NCI-H1092 treated with DMSO at 0.1 percent for 48 hours (cell line): ENCODE results near the gene KRT80.
"Not testable (repeated sequence)": the region's sequence is repeated elsewhere in the genome, so short reads cannot be mapped to it uniquely, and the experiment has no call there.

Experiments used
- DNase-seq: peaks from one replicate; lab custom pipeline; 2025; lab: John Stamatoyannopoulos, UW

The KRT80 gene

GRCh38 chr12:52191841-52192791 lies at the start of gene KRT80:
Gene KRT80 (minus strand): TSS chr12:52192014. CDS start chr12:52191902, 112 bp downstream.
- peak; percentile 38 for DNase-seq

GRCh38 chr12:52241205-52241842 lies 49.5 kb upstream of the KRT80 start:
- DNase-seq, result no peak

DNA sequence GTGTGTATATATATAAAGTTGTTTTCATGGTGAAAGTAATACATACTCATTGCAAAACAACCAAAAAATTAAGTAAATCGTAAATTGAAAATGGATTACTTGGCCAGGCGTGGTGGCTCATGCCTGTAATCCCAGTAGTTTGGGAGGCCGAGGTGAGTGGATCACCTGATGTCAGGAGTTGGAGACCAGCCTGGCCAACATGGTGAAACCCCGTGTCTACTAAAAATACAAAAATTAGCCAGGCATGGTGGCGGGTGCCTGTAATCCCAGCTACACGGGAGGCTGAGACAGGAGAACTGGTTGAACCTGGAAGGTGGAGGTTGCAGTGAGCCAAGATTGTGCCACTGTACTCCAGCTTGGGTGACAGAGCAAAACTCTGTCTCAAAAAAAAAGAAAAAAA lies 48.4 kb upstream of the KRT80 start:
- not testable (repeated sequence) for DNase-seq

- DNase-seq, result no peak
Measured at GRCh38 chr12:52239767-52240166, 48.0 kb upstream of the KRT80 start.

DNA sequence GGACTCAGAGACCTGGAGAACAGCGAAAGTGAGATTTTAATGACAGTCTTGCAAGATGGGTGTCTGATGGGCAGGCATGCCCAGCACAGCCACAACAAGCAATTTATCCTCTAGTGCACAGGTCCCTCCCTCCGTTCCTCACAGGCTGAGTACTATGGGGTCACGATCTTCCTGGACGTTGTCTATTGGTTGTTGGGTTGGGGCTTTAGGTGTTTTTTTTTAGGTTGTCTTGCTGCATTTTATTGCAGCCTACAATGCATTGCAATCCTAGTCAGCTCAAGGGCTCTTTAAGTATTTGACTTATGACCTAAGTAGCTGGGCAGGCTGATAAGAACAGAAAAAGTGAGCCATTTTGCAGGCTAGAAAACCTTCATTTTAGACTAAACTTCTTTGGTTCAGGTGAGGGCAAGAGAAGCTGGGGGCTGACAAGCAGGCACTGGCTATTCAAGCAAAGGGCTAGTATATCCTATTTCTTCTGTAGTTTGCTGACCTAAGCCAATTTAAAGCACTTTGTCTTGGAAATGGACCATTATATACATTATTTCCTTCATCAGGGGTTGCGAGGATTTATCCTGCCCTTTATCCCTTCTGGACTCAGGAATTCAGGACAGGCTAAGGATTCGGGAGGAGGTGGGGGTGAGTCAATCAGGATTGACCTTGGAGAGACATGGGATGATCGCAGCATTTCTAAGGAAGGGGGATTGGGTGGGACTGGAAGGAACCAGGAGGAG lies 47.3 kb upstream of the KRT80 start:
- no peak for DNase-seq

DNA sequence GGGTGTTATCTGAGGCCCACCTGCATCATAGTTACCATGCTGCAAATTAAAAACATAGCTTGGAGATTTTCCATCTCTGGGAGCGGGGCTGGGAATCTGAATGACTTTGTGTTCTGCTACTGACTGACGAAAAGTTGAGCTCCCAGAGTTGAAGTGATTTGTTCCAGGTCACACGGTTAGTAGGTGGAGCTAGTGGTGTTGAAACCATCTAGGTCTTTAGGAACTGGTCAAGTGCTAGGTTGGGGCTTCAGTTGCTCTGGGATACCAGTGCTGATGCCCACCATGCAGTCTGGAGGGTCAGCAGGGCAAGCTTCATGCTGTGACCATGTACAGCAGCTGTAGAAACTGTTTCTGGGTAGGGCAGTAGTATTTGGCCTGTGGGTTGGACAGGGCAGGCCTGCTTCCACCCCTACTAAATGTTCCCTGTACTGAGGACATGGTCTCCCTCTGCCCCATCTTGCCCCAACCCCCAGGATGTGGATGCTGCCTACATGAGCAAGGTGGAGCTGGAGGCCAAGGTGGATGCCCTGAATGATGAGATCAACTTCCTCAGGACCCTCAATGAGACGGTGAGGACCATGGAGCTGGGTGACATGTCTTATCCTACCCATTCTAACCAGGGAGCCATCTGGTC lies 46.5 kb upstream of the KRT80 start:
- DNase-seq, result no peak

- no peak for DNase-seq
Measured at GRCh38 chr12:52236386-52237050, 44.7 kb upstream of the KRT80 start.

GRCh38 chr12:52235822-52236361 lies 44.1 kb upstream of the KRT80 start:
- DNase-seq, result no peak

DNA sequence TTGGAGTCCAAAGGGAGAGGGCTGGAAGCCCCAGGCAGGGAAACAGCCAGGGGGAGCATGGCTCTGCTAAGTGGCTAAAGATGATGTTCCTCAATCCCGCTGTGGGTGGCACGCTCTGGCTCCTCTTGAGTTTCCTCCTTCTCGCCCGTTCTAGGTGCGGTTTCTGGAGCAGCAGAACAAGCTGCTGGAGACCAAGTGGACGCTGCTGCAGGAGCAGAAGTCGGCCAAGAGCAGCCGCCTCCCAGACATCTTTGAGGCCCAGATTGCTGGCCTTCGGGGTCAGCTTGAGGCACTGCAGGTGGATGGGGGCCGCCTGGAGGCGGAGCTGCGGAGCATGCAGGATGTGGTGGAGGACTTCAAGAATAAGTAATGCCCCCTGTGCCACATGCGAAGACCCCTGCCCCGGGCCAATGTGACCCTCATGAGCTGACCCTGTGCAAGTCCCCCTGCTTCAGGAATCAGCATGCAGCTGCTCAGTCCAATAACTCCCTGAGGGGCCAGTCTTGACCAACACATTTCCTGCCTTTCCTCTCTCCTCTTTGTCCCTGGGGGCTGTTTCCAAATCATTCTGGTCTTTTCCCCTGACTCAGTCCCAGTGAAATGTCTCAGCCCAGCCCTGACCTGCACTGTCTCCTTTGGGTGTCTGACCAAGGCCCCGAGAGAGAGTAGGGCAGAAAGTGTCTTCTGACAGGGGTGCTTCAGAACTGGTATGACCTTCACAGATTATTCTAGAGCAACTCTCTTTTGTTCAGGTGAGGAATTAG lies 43.4 kb upstream of the KRT80 start:
- DNase-seq, result no peak

DNA sequence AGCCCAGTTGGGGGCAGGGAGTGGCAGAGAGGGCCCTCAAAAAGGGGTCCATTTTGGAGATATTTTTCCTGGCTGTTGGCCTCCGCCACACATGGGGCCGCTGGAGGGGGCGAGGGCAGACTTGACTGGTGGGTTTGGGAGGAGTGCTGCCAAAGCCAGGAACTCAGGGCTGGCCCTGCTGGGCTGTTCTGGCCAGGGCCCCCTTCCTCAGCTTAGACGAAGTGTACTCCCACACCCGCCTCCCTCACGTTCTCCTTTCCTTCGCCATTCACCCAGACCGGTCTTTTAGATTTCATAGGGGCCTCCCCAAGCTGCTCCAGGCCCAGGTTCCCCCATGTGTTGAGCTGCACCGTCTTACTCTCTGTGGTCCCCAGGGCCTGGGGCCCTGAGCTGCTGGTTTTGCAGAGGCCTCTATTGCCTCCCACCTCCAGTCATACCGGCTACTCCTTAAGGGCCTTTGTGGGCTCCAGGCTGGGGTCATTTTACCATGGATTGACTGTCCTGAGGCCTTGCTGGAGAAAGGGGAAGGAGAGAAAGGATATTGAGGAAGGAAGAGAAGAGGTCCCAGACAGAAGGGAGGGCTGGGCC lies 42.5 kb upstream of the KRT80 start:
- no peak for DNase-seq

DNA sequence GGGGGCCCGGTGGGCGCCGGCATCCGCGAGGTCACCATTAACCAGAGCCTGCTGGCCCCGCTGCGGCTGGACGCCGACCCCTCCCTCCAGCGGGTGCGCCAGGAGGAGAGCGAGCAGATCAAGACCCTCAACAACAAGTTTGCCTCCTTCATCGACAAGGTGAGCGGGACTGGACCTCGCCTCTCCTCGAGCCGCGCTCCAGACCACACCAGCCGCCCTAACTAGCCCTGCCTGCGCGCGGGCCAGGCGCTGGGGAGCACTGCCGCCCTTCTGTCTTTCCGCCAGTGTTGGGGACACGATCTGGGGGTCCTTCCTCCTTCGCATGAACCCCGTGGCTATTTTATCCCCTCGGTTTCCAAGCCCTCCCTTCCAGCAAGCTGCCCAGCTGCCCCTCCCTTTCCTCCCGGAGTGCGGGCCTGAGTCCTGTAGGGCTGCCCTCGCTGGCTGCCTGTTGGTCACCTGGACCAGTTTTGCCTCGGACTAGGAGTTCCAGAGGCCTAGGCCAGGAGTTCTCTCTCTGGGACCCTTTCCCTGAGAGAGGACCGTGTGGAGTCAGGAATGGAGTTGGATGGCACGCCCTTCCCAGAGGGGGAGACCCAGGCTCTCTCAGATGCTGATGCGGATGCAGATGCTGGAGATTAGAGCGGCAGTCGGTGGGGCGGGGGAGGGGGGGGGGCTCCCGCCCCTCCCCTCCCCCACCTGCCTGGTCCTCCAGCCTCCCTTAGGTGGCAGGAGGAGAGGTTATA lies 41.8 kb upstream of the KRT80 start:
- no peak for DNase-seq

GRCh38 chr12:52232674-52233461 lies 41.1 kb upstream of the KRT80 start, which contains the start of gene KRT7:
Gene KRT7 (plus strand): TSS chr12:52233243. CDS start chr12:52233297, 54 bp downstream.
- DNase-seq, result no peak

- DNase-seq, result no peak
Measured at GRCh38 chr12:52232203-52232673, 40.4 kb upstream of the KRT80 start.

- DNase-seq, result no peak
Measured at GRCh38 chr12:52231305-52232202, 39.7 kb upstream of the KRT80 start.

- DNase-seq, result no peak
Measured at GRCh38 chr12:52230364-52231281, 38.8 kb upstream of the KRT80 start.

DNA sequence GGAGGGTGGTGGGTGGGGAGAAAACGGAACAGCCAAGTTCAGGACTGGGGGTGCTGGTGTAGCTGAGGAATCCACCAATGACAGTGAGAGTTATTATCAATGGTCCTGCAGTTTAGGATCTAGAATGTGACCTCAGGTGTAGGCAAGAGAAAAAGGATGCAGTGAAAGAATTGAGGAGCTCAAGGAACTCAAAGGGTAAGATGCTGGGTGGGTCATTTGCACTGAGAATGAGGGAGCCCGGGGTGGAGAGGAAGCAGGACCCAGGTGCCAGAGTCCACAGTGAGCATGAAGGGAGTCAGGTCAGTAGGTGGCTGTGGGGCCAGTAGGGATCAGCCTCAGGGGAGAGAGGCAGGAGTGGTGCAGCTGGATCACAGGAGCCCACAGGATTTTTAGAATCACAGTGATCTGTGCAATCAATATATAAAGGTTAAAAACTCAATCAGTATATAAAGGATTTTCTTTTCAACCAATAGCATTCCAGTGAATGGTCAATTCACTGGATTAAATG lies 38.1 kb upstream of the KRT80 start:
- no peak for DNase-seq
